Osteoblast (primary cell): ENCODE results near the gene CLCN5. TPM values are rescaled to one million over a fixed set of nuclear protein-coding genes. Genes with fewer than 3 reads are reported as not detected.

Experiments used
- DNase-seq: peaks from one replicate; pipeline ENCODE4 v3.0.0; 2011; ENCODE audit warnings: low spot score, mixed read lengths; ENCODE audit not compliant: insufficient read length; ENCODE audit errors: missing footprints
- H2AFZ ChIP-seq: 2 replicates; pipeline ENCODE4 v1.6.0; 2011; ENCODE audit warnings: mild to moderate bottlenecking, low read length
- H3K27ac ChIP-seq: 2 replicates; pipeline ENCODE4 v1.5.1; 2011; ENCODE audit warnings: mild to moderate bottlenecking, low read depth, low read length, moderate library complexity
- H3K27me3 ChIP-seq: 2 replicates; pipeline ENCODE4 v1.6.0; 2012; ENCODE audit warnings: mild to moderate bottlenecking, control low read depth, inconsistent platforms, low read length, moderate library complexity; ENCODE audit not compliant: insufficient read depth
- H3K36me3 ChIP-seq: 2 replicates; pipeline ENCODE4 v1.5.1; 2011; ENCODE audit warnings: mild to moderate bottlenecking, low read length, control low read depth, moderate library complexity; ENCODE audit not compliant: insufficient read depth
- H3K4me1 ChIP-seq: 2 replicates; pipeline ENCODE4 v1.5.1; 2011; ENCODE audit warnings: mild to moderate bottlenecking, low read length, control low read depth, moderate library complexity; ENCODE audit not compliant: insufficient read depth
- H3K4me2 ChIP-seq: 2 replicates; pipeline ENCODE4 v1.6.0; 2011; ENCODE audit warnings: mild to moderate bottlenecking, low read length; ENCODE audit not compliant: insufficient read depth
- H3K4me3 ChIP-seq: fragments of 200-600 bp; sonication (generic); 3 replicates; pipeline ENCODE4 v1.5.1; 2012; ENCODE audit warnings: mild to moderate bottlenecking, low read length, inconsistent platforms; ENCODE audit not compliant: insufficient read depth
- H3K79me2 ChIP-seq: 2 replicates; pipeline ENCODE4 v1.6.0; 2012; ENCODE audit warnings: mild to moderate bottlenecking, low read length, control low read depth, inconsistent platforms; ENCODE audit not compliant: insufficient read depth
- H3K9me3 ChIP-seq: 2 replicates; pipeline ENCODE4 v1.5.1; 2011; ENCODE audit warnings: low read depth, low read length, control low read depth
- H4K20me1 ChIP-seq: 2 replicates; pipeline ENCODE4 v1.6.0; 2012; ENCODE audit warnings: mild to moderate bottlenecking, low read length, control low read depth; ENCODE audit not compliant: insufficient read depth
- total RNA-seq: library from RNA; depleted of rRNA; stranded (reverse); fragments of >200 nt; gene quantifications from 2 replicates; pipeline ENCODE4 v1.2.3, GENCODE V29; 2012
- TF ChIP-seq, protein P1 (sequence below): IDR thresholded peaks from 2 replicates; pipeline ENCODE4 v1.5.1; 2011; ENCODE audit warnings: mild to moderate bottlenecking, low read depth, low read length, moderate library complexity; ENCODE audit errors: extremely low read depth

The CLCN5 gene
- total RNA-seq, 1 donor, result 13.0 TPM

DNA sequence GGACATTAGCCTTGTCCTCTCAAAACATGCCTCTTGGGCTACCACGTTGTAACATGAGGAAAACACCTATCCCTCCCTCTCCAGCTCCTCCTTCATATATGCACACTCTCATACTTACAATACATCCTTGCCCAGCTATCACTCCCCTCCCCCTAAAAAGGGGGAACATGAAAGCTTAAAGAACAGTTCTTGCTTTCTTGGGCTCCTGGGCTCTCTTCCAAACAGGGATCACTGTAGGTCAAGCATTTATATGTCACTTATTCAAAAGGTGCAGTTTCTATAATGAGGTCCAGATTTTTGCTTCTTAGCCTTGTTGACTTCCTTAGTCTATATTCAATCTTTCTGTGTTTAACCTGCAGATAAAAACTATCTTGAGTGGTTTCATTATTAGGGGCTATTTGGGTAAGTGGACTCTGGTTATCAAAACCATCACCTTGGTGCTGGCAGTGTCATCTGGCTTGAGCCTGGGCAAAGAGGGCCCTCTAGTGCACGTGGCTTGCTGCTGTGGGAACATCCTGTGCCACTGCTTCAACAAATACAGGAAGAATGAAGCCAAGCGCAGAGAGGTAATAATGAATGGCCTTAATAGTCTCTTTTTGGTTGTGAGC, 159.0 kb downstream of the CLCN5 start:
- H2AFZ ChIP-seq, result no peak overlapping the region
- no peaks in the 10 kb centered on the region for H3K27me3 ChIP-seq
- TF ChIP-seq, protein P1, sequence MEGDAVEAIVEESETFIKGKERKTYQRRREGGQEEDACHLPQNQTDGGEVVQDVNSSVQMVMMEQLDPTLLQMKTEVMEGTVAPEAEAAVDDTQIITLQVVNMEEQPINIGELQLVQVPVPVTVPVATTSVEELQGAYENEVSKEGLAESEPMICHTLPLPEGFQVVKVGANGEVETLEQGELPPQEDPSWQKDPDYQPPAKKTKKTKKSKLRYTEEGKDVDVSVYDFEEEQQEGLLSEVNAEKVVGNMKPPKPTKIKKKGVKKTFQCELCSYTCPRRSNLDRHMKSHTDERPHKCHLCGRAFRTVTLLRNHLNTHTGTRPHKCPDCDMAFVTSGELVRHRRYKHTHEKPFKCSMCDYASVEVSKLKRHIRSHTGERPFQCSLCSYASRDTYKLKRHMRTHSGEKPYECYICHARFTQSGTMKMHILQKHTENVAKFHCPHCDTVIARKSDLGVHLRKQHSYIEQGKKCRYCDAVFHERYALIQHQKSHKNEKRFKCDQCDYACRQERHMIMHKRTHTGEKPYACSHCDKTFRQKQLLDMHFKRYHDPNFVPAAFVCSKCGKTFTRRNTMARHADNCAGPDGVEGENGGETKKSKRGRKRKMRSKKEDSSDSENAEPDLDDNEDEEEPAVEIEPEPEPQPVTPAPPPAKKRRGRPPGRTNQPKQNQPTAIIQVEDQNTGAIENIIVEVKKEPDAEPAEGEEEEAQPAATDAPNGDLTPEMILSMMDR, result peak; percentile 30
- no peaks in the 10 kb centered on the region for H4K20me1 ChIP-seq
- no peaks in the 10 kb centered on the region for H3K79me2 ChIP-seq
- DNase-seq, result no peak
- H3K4me3 ChIP-seq, result no peak overlapping the region
- H3K4me2 ChIP-seq, result no peak overlapping the region
- no peak overlapping the region for H3K27ac ChIP-seq
- no peaks in the 10 kb centered on the region for H3K4me1 ChIP-seq
- no peaks in the 10 kb centered on the region for H3K36me3 ChIP-seq
- H3K9me3 ChIP-seq, result no peaks in the 10 kb centered on the region

DNA sequence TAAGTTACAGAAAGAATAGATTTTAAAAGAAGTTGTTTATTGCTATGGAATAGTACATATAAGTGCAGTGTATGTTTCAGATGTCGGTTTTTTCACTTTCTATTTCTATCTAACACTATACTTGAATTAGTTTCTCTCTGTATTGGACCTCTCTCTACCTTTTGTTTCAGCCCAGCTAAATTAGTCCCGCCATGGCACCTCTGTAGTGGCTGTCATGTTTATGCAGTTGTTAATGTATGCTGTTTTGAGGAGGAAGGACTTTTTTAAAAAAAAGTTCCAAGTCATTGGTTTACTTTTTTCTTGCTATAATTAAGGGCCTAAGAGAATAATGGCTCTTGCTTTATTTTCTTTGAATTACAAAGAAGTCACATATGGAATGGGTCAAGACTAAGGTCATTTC, 160.3 kb downstream of the CLCN5 start:
- no peak overlapping the region for H2AFZ ChIP-seq
- H3K27ac ChIP-seq, result no peak overlapping the region
- no peak for DNase-seq
- no peaks in the 10 kb centered on the region for H3K36me3 ChIP-seq
- H3K4me3 ChIP-seq, result no peak overlapping the region
- H4K20me1 ChIP-seq, result no peaks in the 10 kb centered on the region
- H3K4me2 ChIP-seq, result no peak overlapping the region
- H3K79me2 ChIP-seq, result no peaks in the 10 kb centered on the region
- H3K9me3 ChIP-seq, result no peaks in the 10 kb centered on the region
- no peaks in the 10 kb centered on the region for H3K27me3 ChIP-seq
- H3K4me1 ChIP-seq, result no peaks in the 10 kb centered on the region
- TF ChIP-seq, protein P1, result no peak

DNA sequence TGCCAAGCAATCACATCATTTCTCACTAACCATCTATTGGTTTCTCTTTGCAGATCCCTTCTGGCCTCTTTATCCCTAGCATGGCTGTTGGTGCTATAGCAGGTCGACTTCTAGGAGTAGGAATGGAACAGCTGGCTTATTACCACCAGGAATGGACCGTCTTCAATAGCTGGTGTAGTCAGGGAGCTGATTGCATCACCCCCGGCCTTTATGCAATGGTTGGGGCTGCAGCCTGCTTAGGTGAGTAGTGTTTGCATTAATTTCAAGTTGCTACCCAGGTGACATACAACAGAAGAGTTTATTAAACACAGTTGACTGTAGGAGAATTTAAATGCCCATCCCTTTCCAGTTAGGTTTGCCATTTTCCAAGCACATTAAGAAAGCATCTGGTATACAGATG, 166.2 kb downstream of the CLCN5 start:
- no peaks in the 10 kb centered on the region for H3K79me2 ChIP-seq
- H2AFZ ChIP-seq, result no peak overlapping the region
- H3K4me3 ChIP-seq, result no peak overlapping the region
- no peak overlapping the region for H3K27ac ChIP-seq
- no peaks in the 10 kb centered on the region for H3K9me3 ChIP-seq
- DNase-seq, result no peak
- no peaks in the 10 kb centered on the region for H3K36me3 ChIP-seq
- no peaks in the 10 kb centered on the region for H3K4me1 ChIP-seq
- no peak overlapping the region for H3K4me2 ChIP-seq
- no peaks in the 10 kb centered on the region for H4K20me1 ChIP-seq
- TF ChIP-seq, protein P1, result no peak
- no peaks in the 10 kb centered on the region for H3K27me3 ChIP-seq

DNA sequence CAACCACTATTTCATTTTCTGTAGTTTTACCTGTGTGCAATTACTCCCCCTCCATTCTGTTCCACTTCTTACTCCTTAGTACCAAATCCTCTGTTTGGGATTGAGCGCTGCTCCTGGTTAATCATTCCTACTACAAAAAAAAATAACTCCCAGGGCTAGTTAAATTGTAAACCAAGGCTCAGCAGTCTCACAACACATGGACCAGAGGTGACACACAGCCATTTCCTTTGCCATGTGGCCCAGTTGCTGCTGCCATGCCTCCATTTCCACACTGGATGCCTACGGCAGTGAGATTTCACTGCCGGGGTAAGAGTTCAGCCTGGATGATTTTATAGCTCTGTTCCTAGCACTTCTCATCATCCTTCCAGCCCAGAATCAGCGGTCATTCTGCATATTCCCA, 171.2 kb downstream of the CLCN5 start:
- Histone ChIP-seq H3K9me3 (no peaks in the 10 kb centered on the region), H3K4me1 (no peaks in the 10 kb centered on the region), H3K27ac (no peak overlapping the region), H2AFZ (no peak overlapping the region), H3K36me3 (no peaks in the 10 kb centered on the region), H3K4me3 (no peak overlapping the region), H3K79me2 (no peaks in the 10 kb centered on the region), H3K27me3 (no peaks in the 10 kb centered on the region), H3K4me2 (no peak overlapping the region), H4K20me1 (no peaks in the 10 kb centered on the region)
- DNase-seq, result no peak
- TF ChIP-seq, protein P1, result no peak
